GM23248 (cell line): Measurements from ENCODE around the gene PXDC1. TPM values are rescaled to one million over a fixed set of nuclear protein-coding genes. Genes with fewer than 3 reads are reported as not detected.
"Not testable (repeated sequence)": the region's sequence is repeated elsewhere in the genome, so short reads cannot be mapped to it uniquely, and the experiment has no call there.

Source experiments
- DNase-seq: peaks from one replicate; pipeline ENCODE4 v3.0.0-alpha.2; 2015
- H2AFZ ChIP-seq: fragments of 200-600 bp; sonication (generic); 2 replicates; pipeline ENCODE4 v1.6.1; 2016; ENCODE audit warnings: antibody characterized with exemption
- H3F3A ChIP-seq: fragments of 200-600 bp; sonication (generic); 2 replicates; pipeline ENCODE4 v1.6.1; 2016; ENCODE audit warnings: mild to moderate bottlenecking, antibody characterized with exemption, mixed run types; ENCODE audit not compliant: insufficient read depth
- H3K27ac ChIP-seq: fragments of 200-600 bp; sonication (generic); 2 replicates; pipeline ENCODE4 v1.5.1; 2016; ENCODE audit warnings: mild to moderate bottlenecking
- H3K27me3 ChIP-seq: fragments of 200-600 bp; sonication (generic); replicated peaks from 2 replicates; pipeline ENCODE4 v1.6.1; 2016; ENCODE audit warnings: mild to moderate bottlenecking; ENCODE audit not compliant: insufficient read depth
- H3K36me3 ChIP-seq: fragments of 200-600 bp; sonication (generic); 2 replicates; pipeline ENCODE4 v1.6.1; 2016; ENCODE audit warnings: low read depth, mild to moderate bottlenecking
- H3K4me1 ChIP-seq: fragments of 200-600 bp; sonication (generic); 2 replicates; pipeline ENCODE4 v1.6.1; 2016; ENCODE audit warnings: mild to moderate bottlenecking; ENCODE audit not compliant: insufficient read depth
- H3K4me2 ChIP-seq: fragments of 200-600 bp; sonication (generic); one replicate; pipeline ENCODE4 v1.6.1; 2016; ENCODE audit warnings: mild to moderate bottlenecking; ENCODE audit not compliant: unreplicated experiment
- H3K4me3 ChIP-seq: fragments of 200-600 bp; sonication (generic); 2 replicates; pipeline ENCODE4 v1.5.1; 2016; ENCODE audit warnings: mild to moderate bottlenecking
- H3K79me2 ChIP-seq: fragments of 200-600 bp; sonication (generic); 2 replicates; pipeline ENCODE4 v1.6.1; 2016; ENCODE audit warnings: mild to moderate bottlenecking; ENCODE audit not compliant: insufficient read depth
- H3K9ac ChIP-seq: fragments of 200-600 bp; sonication (generic); 2 replicates; pipeline ENCODE4 v1.6.1; 2016; ENCODE audit warnings: mild to moderate bottlenecking
- H3K9me2 ChIP-seq: fragments of 200-600 bp; sonication (generic); 2 replicates; pipeline ENCODE4 v1.6.1; 2016; ENCODE audit warnings: mixed run types, mild to moderate bottlenecking, moderate library complexity; ENCODE audit not compliant: insufficient read depth
- H3K9me3 ChIP-seq: fragments of 200-600 bp; sonication (generic); one replicate; pipeline ENCODE4 v1.6.1; 2017; ENCODE audit warnings: low read depth
- H4K20me1 ChIP-seq: fragments of 200-600 bp; sonication (generic); 2 replicates; pipeline ENCODE4 v1.6.0; 2016; ENCODE audit not compliant: insufficient read depth
- EZH2 ChIP-seq: fragments of 200-600 bp; sonication (generic); IDR thresholded peaks from 2 replicates; pipeline ENCODE4 v1.6.1; 2018; ENCODE audit warnings: antibody characterized with exemption, mild to moderate bottlenecking; ENCODE audit not compliant: insufficient read depth, poor library complexity, severe bottlenecking
- EZH2phosphoT487 ChIP-seq: fragments of 200-600 bp; sonication (generic); IDR thresholded peaks from 2 replicates; pipeline ENCODE4 v1.6.1; 2018; ENCODE audit warnings: antibody characterized with exemption, moderate library complexity, mild to moderate bottlenecking, low read depth; ENCODE audit not compliant: insufficient read depth
- WGBS, 2 experiments: methylation state at CpG; one replicate each; pipeline ENCODE4 v1.1.6; 2015 to 2017; ENCODE audit warnings: low lambda C conversion rate in 2 of 2, low coverage in 1 of 2; ENCODE audit errors: missing lambda C conversion rate in 2 of 2; 5-methylcytosine and 5-hydroxymethylcytosine counted together
- in situ Hi-C: fragments of 300-500 bp; cut with MboI; formaldehyde crosslinking; loops from 2 replicates; pipeline ENCODE4 v1.15.0; 2020
- polyA plus RNA-seq: library from polyadenylated mRNA; unstranded; fragments of >200 nt; fragmentation: Nextera tagmentation; extraction: Ambion mirVana; gene quantifications from 2 replicates; pipeline ENCODE4 v1.2.1, GENCODE V29; 2016
- total RNA-seq: library from RNA; depleted of rRNA; stranded (reverse); fragments of >200 nt; shearing (Covaris generic); gene quantifications from 2 replicates; pipeline ENCODE4 v1.2.3, GENCODE V29; 2014

The PXDC1 gene
- total and polyA plus RNA-seq, 2 experiments from 2014 or later: 135 to 192 TPM

DNA sequence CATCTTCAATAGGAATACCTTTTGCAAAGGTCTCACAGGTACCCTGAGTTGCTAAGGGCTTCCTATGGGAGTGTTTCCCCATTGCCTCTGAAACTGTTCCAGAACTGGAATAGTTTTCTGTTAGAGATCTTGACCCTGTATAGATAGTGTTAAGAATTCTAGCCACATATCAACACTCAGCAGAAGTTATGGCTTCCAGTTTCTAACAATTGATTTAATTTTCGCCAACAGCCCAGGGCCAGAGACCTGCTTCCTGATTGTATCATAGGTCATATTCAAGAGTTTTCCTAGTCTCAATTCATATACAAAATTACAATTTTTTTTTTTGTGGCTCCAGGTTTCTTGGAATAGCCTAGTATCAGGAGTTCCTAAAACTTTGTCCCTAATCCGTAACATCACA lies 61.0 kb downstream of the PXDC1 start:
- no peak overlapping the region for H3K27ac ChIP-seq
- no peaks in the 10 kb centered on the region for H3K79me2 ChIP-seq
- H3F3A ChIP-seq: no peaks in the 10 kb centered on the region
- TF ChIP-seq EZH2phosphoT487: no peak
- no peak for TF ChIP-seq EZH2
- 98 to 100% methylated on average over 2 of the region's 2 CpGs for WGBS, 2 experiments
- no peaks in the 10 kb centered on the region for H3K4me1 ChIP-seq
- no peaks in the 10 kb centered on the region for H3K36me3 ChIP-seq
- no peaks in the 10 kb centered on the region for H3K9me2 ChIP-seq
- in situ Hi-C loops: no loop called here
- no peak overlapping the region for H3K4me2 ChIP-seq
- no peak for DNase-seq
- no peak overlapping the region for H3K4me3 ChIP-seq
- H2AFZ ChIP-seq: no peak overlapping the region
- no peaks in the 10 kb centered on the region for H4K20me1 ChIP-seq
- H3K27me3 ChIP-seq: no peaks in the 10 kb centered on the region
- no peak overlapping the region for H3K9ac ChIP-seq
- no peaks in the 10 kb centered on the region for H3K9me3 ChIP-seq

DNA sequence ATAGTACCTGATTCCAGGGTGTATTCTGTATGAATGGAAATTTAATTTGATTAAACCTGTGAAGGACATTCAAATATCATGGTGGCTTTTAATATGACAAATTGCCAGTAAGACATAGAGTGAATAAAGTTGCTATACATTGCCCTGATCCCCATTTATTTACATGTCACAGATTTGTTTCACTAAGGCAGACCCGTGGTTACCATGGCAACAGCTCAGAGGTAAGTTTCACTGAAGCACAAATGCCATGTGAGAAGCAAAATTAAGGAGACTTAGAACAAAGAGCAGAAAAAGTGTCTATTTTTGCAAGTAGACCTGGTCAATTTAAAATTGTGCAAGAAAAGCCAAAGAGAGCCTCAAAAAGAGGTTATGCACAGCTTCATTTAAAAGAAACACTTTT lies 63.7 kb downstream of the PXDC1 start:
- no peak overlapping the region for H2AFZ ChIP-seq
- H3K27me3 ChIP-seq: no peaks in the 10 kb centered on the region
- no peak for TF ChIP-seq EZH2
- no peak for TF ChIP-seq EZH2phosphoT487
- H3K4me2 ChIP-seq: no peak overlapping the region
- no peaks in the 10 kb centered on the region for H3F3A ChIP-seq
- no peak overlapping the region for H3K9ac ChIP-seq
- H3K9me3 ChIP-seq: no peaks in the 10 kb centered on the region
- 5 to 11% methylated on average over 1 of the region's 1 CpG for WGBS, 2 experiments
- H3K79me2 ChIP-seq: no peaks in the 10 kb centered on the region
- in situ Hi-C loops: no loop called here
- H3K36me3 ChIP-seq: no peaks in the 10 kb centered on the region
- no peaks in the 10 kb centered on the region for H3K9me2 ChIP-seq
- no peaks in the 10 kb centered on the region for H3K4me1 ChIP-seq
- no peaks in the 10 kb centered on the region for H4K20me1 ChIP-seq
- H3K4me3 ChIP-seq: no peak overlapping the region
- H3K27ac ChIP-seq: no peak overlapping the region
- DNase-seq: no peak

DNA sequence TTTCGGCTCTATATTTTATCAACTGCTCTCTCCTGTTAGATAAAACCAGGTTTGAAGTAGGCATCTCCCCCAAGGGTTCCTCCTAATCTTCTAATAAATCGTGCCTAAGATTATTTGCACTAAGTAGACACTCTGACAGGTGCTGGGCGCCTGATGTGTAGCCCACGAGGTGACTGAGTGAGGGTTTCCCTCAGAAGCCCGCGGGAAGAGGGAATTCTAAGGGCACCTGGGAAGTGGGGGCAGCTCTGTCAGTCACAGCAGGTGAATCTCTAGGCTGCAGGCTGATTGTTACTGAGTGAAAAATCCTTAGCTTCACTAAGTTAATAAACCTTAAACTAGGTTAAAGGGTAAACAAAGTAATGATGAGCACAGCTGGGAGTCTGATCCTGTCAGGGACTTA lies 68.2 kb downstream of the PXDC1 start:
- Histone ChIP-seq H3K36me3 (no peaks in the 10 kb centered on the region), H3K9me3 (no peaks in the 10 kb centered on the region), H3K79me2 (no peaks in the 10 kb centered on the region), H4K20me1 (no peaks in the 10 kb centered on the region), H2AFZ (no peak overlapping the region), H3K4me1 (no peaks in the 10 kb centered on the region), H3K9ac (no peak overlapping the region), H3F3A (no peaks in the 10 kb centered on the region), H3K27ac (no peak overlapping the region), H3K27me3 (no peaks in the 10 kb centered on the region), H3K4me3 (no peak overlapping the region), H3K9me2 (no peaks in the 10 kb centered on the region), H3K4me2 (no peak overlapping the region)
- no peak for DNase-seq
- in situ Hi-C loops: no loop called here
- WGBS, 2 experiments: 58 to 69% methylated on average over 6 of the region's 6 CpGs
- TF ChIP-seq EZH2 (no peak), EZH2phosphoT487 (no peak)

DNA sequence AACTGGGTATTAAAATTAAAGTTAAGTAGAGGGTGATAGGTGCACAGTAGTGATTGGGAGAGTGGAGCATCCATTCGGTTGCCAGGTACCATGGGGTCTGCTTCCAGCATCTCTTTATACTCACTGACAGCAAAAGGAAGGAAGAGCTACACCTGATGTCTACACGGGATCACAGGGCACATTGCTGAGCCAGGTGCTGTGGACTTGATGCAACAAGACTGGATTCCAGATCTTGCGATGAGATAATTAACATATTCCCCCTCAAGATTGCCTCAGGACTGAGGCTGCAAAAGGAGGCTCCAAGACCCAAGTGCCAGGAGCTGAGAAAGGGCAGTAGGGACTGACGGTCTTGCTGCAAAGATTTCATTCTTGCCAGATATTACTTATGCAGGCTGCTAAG lies 72.6 kb downstream of the PXDC1 start:
- no peaks in the 10 kb centered on the region for H3K36me3 ChIP-seq
- no peaks in the 10 kb centered on the region for H3K27me3 ChIP-seq
- DNase-seq: no peak
- H4K20me1 ChIP-seq: no peaks in the 10 kb centered on the region
- H3K4me2 ChIP-seq: no peak overlapping the region
- no peaks in the 10 kb centered on the region for H3K9me3 ChIP-seq
- no peak overlapping the region for H3K9ac ChIP-seq
- WGBS, 2 experiments: 66 to 69% methylated on average over 4 of the region's 4 CpGs
- in situ Hi-C loops: no loop called here
- no peak overlapping the region for H3K27ac ChIP-seq
- H3K9me2 ChIP-seq: no peaks in the 10 kb centered on the region
- H2AFZ ChIP-seq: no peak overlapping the region
- TF ChIP-seq EZH2 (no peak), EZH2phosphoT487 (no peak)
- H3F3A ChIP-seq: no peaks in the 10 kb centered on the region
- H3K4me3 ChIP-seq: no peak overlapping the region
- no peaks in the 10 kb centered on the region for H3K79me2 ChIP-seq
- H3K4me1 ChIP-seq: no peaks in the 10 kb centered on the region

DNA sequence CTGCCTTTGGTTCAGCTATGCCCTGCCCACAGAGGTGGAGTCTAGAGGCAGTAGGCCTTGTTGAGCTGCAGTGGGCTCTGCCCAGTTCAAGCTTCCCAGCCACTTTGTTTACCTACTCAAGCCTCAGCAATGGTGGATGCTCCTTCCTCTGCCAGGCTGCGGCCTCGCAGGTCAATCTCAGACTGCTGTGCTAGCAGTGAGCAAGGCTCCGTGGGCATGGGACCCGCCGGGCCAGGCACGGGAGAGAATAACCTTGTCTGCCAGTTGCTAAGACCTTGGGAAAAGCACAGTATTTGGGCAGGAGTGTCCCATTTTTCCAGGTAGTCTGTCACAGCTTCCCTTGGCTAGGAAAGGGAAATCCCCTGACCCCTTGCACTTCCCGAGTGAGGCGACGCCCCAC lies 73.8 kb downstream of the PXDC1 start:
- H3K79me2 ChIP-seq, H3K27ac ChIP-seq, H3F3A ChIP-seq, H3K36me3 ChIP-seq, H4K20me1 ChIP-seq, H3K27me3 ChIP-seq, H3K4me3 ChIP-seq, H3K9me2 ChIP-seq, H2AFZ ChIP-seq, H3K4me1 ChIP-seq, H3K9ac ChIP-seq, H3K9me3 ChIP-seq, H3K4me2 ChIP-seq, in situ Hi-C loops, DNase-seq: not testable (repeated sequence)
- 86 to 89% methylated on average over 9 of the region's 9 CpGs for WGBS, 2 experiments

DNA sequence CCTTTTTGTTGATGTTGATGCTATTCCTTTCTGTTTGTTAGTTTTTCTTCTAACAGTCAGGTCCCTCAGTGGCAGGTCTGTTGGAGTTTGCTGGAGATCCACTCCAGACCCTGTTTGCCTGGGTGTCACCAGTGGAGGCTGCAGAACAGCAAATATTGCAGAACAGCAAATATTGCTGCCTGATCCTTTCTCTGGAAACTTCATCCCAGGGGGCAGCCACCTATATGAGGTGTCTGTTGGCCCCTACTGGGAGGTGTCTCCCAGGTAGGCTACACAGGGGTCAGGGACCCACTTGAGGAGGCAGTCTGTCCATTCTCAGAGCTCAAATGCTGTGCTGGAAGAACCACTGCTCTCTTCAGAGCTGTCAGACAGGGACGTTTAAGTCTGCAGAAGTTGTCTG lies 74.2 kb downstream of the PXDC1 start:
- H3K4me1 ChIP-seq, H3K9me2 ChIP-seq, H3K36me3 ChIP-seq, H4K20me1 ChIP-seq, DNase-seq, H3K27ac ChIP-seq, H3K27me3 ChIP-seq, H3K4me3 ChIP-seq, H3K9ac ChIP-seq, H3F3A ChIP-seq, H3K4me2 ChIP-seq, H3K79me2 ChIP-seq, H2AFZ ChIP-seq, H3K9me3 ChIP-seq, in situ Hi-C loops: not testable (repeated sequence)
- WGBS, 2 experiments: 27 to 45% methylated on average over 1 of the region's 1 CpG
